Progenitor cell of endocrine pancreas (in vitro differentiated cells): ENCODE data around the gene SLC43A3. TPM values are rescaled to one million over a fixed set of nuclear protein-coding genes. Genes with fewer than 3 reads are reported as not detected.

ENCODE experiments used
- DNase-seq: peaks from one replicate; pipeline ENCODE4 v3.0.0; 2021; ENCODE audit warnings: low spot score; ENCODE audit not compliant: unreplicated experiment
- H3K27ac Mint-ChIP-seq: 2 replicates; pipeline ENCODE4 v1.8.0; 2021; ENCODE audit warnings: mild to moderate bottlenecking, moderate library complexity, mixed read lengths
- H3K27me3 Mint-ChIP-seq: 2 replicates; pipeline ENCODE4 v1.8.0; 2021; ENCODE audit warnings: mixed read lengths
- H3K36me3 Mint-ChIP-seq: 2 replicates; pipeline ENCODE4 v1.8.0; 2022; ENCODE audit warnings: mixed read lengths; ENCODE audit not compliant: insufficient read depth
- H3K4me1 Mint-ChIP-seq: 2 replicates; pipeline ENCODE4 v1.8.0; 2021; ENCODE audit warnings: low read depth, mixed read lengths
- H3K4me3 Mint-ChIP-seq: 2 replicates; pipeline ENCODE4 v1.8.0; 2021; ENCODE audit warnings: low read depth, mild to moderate bottlenecking, moderate library complexity, mixed read lengths
- H3K9me3 Mint-ChIP-seq: 2 replicates; pipeline ENCODE4 v1.8.0; 2021; ENCODE audit warnings: low read depth, mixed read lengths
- total RNA-seq: library from RNA; stranded (reverse); gene quantifications from 2 replicates; pipeline ENCODE4 v1.2.1, GENCODE V29; 2021
- TF ChIP-seq, protein P1 (sequence below): fragments of 200-600 bp; sonication (generic); IDR thresholded peaks from one replicate; pipeline ENCODE4 v1.5.0; 2021; ENCODE audit warnings: antibody characterized with exemption, mild to moderate bottlenecking; ENCODE audit not compliant: unreplicated experiment

Gene SLC43A3
- total RNA-seq, 1 donor from 2014 or later = 24.6 TPM

DNA sequence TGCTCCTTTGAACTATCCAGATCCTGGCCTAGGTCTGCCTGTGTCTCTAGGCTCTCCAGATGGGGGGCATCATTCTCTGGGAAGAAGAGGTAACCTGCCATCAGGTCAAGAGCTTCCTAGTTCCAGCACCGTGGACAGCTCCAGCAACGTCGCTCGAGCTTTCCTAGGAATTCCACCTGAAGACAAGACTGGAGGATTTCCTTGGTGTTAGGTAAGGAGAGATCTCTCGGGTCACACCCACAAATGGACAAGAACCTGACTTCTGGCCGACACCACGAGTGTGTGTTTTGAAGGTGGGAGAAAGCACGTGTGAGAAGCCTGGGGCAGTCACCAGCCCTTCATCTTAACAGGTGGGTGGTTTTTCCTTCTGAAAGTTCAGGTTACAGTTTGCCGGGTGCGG, 47.2 kb downstream of the SLC43A3 start:
- TF ChIP-seq, protein P1, sequence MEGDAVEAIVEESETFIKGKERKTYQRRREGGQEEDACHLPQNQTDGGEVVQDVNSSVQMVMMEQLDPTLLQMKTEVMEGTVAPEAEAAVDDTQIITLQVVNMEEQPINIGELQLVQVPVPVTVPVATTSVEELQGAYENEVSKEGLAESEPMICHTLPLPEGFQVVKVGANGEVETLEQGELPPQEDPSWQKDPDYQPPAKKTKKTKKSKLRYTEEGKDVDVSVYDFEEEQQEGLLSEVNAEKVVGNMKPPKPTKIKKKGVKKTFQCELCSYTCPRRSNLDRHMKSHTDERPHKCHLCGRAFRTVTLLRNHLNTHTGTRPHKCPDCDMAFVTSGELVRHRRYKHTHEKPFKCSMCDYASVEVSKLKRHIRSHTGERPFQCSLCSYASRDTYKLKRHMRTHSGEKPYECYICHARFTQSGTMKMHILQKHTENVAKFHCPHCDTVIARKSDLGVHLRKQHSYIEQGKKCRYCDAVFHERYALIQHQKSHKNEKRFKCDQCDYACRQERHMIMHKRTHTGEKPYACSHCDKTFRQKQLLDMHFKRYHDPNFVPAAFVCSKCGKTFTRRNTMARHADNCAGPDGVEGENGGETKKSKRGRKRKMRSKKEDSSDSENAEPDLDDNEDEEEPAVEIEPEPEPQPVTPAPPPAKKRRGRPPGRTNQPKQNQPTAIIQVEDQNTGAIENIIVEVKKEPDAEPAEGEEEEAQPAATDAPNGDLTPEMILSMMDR = no peak
- H3K4me1 Mint-ChIP-seq = no peaks in the 10 kb centered on the region
- no peak overlapping the region for H3K27ac Mint-ChIP-seq

DNA sequence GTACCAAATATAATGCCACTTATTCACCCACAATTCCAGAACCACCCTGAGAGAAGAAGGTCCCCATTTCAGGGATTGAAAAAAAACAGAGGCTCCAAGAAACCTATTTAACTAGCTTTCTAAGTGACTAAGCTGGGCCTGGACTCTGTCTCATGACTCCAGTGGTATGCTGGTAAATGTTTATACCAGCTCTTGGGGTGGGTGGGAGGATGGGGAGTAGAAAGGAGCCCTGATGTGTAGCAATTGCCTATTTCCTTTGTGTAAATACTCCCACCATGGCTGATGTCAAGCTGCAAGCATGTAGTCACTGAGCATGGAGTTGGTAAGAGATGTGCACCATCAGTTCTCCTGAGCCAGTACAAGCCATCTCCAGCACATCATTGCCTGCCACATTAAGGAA, 48.7 kb downstream of the SLC43A3 start:
- no peaks in the 10 kb centered on the region for H3K4me1 Mint-ChIP-seq
- H3K36me3 Mint-ChIP-seq = no peaks in the 10 kb centered on the region

More for the DNA sequence above, 47.2 kb downstream of the SLC43A3 start:
- Mint-ChIP-seq H3K9me3 (no peaks in the 10 kb centered on the region), H3K4me3 (no peak overlapping the region), H3K27me3 (peaks cover 45% of the 10 kb centered on the region), H3K36me3 (no peaks in the 10 kb centered on the region)
- DNase-seq = peak; percentile 52

DNA sequence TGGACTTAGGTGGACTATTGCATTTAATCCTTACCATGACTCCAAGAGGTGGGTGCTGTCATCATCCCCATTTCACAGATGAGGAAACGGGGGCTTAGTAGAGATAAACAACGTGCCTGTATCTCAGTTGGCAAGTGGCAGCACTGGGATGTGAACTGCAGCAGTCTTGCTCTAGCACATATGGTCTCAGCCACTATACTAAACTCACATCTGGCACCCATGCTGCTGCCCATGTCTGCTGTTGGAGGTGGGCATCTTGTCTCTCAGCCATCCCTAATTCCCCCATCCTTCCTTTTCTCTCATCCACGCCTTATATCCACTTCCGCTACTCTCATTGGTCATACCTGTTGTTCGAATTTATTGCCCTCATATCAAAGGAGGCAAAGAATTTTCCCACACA, 49.8 kb downstream of the SLC43A3 start:
- Mint-ChIP-seq H3K36me3 (no peaks in the 10 kb centered on the region), H3K9me3 (no peaks in the 10 kb centered on the region), H3K27ac (no peak overlapping the region), H3K4me1 (no peaks in the 10 kb centered on the region), H3K4me3 (no peak overlapping the region), H3K27me3 (peaks cover 35% of the 10 kb centered on the region)
- DNase-seq = no peak
- TF ChIP-seq, protein P1 = no peak

More for the DNA sequence above, 48.7 kb downstream of the SLC43A3 start:
- TF ChIP-seq, protein P1 = no peak
- DNase-seq = no peak
- H3K27ac Mint-ChIP-seq = no peak overlapping the region
- H3K27me3 Mint-ChIP-seq = peaks cover 41% of the 10 kb centered on the region
- no peak overlapping the region for H3K4me3 Mint-ChIP-seq
- H3K9me3 Mint-ChIP-seq = no peaks in the 10 kb centered on the region

DNA sequence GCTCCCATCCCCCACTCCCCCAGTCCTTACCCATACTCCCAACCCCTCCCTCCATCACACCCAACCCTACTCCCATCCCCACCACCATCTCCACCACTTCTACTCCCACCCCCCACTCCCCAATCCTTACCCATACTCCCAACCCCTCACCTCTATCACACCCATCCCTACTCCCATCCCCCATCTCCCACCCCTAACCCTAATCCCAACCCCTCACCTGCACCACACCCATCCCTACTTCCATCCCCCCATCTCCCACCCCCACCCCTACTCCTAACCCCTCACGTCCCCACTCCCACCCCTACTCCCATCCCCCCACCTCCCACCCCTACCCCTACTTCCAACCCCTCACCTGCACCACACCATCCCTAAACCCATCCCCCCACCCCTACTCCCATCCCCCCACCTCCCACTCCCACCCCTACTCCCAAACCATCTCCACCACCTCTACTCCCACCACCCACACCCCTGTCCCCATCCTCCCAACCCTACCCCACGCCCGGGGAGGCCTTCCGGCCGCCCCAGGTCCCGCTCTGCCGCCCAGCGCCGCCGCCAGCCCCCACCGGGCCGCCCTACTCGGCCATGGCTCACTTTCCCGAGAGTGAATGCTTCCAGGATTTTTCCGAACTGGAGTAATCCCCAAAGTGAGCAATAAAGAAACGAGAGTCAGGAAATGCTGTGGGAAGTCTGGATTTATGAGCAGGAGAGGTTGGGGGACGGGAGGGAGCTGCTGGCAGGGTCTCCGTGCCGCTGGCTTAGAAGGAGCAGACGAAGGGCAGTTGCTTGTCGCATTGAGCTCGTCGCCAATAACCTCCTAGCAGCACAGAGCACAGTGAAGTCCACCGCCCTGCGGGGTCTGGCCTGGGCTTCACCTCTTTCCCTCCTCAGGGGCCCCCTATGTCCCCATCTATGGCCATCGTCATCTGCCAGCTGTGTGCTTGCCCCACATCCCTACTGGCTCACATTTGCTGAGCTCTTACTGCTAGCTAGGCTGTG, 50.5 kb downstream of the SLC43A3 start:
- peaks cover 35% of the 10 kb centered on the region for H3K27me3 Mint-ChIP-seq
- H3K27ac Mint-ChIP-seq = no peak overlapping the region
- H3K9me3 Mint-ChIP-seq = no peaks in the 10 kb centered on the region
- no peak overlapping the region for H3K4me3 Mint-ChIP-seq
- DNase-seq = no peak
- no peaks in the 10 kb centered on the region for H3K4me1 Mint-ChIP-seq
- no peaks in the 10 kb centered on the region for H3K36me3 Mint-ChIP-seq
- TF ChIP-seq, protein P1 = no peak

DNA sequence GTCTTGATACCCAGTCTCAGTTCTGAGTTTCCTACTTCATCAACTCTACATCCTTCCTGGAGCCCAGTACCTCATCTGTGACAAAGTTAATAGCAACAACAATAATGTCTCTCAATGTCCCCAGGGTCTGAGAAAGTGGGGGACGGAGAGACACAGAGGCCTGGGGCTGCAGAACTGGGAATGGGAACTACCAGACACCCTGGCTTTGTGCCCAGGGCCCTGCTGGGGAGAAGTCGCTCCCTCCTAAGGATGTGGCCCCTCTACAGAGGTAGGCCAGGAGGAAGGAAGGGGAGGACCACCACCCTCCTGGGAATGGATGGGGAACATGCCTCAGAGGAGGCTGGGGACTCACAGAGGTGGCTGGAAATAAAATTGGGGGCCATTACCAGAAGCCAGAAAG, 51.4 kb downstream of the SLC43A3 start:
- TF ChIP-seq, protein P1 = no peak
- Mint-ChIP-seq H3K27me3 (peaks cover 28% of the 10 kb centered on the region), H3K4me1 (no peaks in the 10 kb centered on the region), H3K4me3 (no peak overlapping the region), H3K27ac (no peak overlapping the region), H3K36me3 (no peaks in the 10 kb centered on the region), H3K9me3 (no peaks in the 10 kb centered on the region)
- no peak for DNase-seq
